ENCODE measurements around the gene LY86. TPM values are rescaled to one million over a fixed set of nuclear protein-coding genes. Genes with fewer than 3 reads are reported as not detected.

Gene LY86
- total RNA-seq, 4 donors from 2014 or later: 1.2 to 1.8 (median 1.3) TPM

DNA sequence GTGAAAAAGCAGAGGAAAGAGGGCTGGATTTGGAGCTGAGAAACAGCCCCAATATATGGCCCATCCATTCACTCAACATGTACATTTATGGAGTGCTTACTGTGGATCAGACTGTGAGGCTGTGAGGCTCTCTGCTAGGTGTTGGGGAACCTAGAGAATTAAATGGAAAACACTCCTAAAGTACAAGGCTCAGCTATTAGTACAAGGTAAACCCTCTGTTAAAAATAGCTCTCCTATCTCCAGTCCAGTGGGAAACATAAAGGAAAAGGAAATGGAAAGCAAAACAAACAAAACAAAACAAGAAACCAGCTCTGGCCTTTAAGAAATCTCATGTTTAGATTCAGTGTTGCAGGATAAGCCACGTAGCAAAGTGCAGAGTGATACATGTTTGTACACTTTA lies 35.0 kb downstream of the LY86 start:
- whole genome bisulfite sequencing: 63% methylated on average over 1 of the region's 1 CpG
- TF ChIP-seq, protein P1, sequence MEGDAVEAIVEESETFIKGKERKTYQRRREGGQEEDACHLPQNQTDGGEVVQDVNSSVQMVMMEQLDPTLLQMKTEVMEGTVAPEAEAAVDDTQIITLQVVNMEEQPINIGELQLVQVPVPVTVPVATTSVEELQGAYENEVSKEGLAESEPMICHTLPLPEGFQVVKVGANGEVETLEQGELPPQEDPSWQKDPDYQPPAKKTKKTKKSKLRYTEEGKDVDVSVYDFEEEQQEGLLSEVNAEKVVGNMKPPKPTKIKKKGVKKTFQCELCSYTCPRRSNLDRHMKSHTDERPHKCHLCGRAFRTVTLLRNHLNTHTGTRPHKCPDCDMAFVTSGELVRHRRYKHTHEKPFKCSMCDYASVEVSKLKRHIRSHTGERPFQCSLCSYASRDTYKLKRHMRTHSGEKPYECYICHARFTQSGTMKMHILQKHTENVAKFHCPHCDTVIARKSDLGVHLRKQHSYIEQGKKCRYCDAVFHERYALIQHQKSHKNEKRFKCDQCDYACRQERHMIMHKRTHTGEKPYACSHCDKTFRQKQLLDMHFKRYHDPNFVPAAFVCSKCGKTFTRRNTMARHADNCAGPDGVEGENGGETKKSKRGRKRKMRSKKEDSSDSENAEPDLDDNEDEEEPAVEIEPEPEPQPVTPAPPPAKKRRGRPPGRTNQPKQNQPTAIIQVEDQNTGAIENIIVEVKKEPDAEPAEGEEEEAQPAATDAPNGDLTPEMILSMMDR (IDR thresholded peaks at IDR 0.05): no peak
- no peak for TF ChIP-seq POLR2A (IDR thresholded peaks at IDR 0.05; ENCODE audit: low read depth)
- TF ChIP-seq POLR2AphosphoS5 (IDR thresholded peaks at IDR 0.05): no peak
- no peak for TF ChIP-seq EP300 (IDR thresholded peaks at IDR 0.05)

DNA sequence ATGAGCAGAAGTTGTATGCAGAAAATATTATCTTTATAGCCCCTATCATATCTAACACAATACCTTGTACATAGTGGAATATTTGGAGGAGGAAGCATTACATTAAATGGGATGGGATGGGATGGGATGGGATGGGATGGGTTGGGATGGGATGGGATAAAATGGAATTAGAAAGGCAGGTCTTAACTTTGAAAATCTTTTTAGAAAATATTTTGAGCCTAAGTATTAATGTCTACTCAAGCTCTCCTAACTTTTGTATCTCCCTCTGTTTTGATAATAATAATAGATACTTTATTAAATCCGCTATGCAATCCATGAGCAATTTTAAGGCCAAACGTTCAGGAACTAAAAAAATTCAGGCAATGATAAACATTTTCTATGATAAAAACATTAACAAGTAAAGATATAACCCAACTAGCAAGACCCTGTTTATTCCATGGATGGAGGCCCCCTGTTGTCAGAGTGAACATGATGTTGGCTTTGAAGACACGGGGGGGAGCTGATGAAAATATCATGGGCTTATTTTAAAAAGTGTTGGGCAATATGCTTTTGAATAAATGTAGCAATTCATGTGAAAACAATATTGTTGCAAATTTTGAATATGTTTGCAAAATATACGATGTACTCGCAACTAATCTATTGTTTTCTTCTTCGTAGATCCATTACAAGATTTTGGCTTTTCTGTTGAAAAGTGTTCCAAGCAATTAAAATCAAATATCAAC lies 35.9 kb downstream of the LY86 start:
- no peaks in the 10 kb centered on the region for H3K36me3 ChIP-seq
- intact Hi-C loops (cut with DNase I): no loop called here
- no peaks in the 10 kb centered on the region for H3K9me3 ChIP-seq
- no peak overlapping the region for H3K4me3 ChIP-seq
- TF ChIP-seq POLR2AphosphoS5 (IDR thresholded peaks at IDR 0.05) (no peak), EP300 (IDR thresholded peaks at IDR 0.05) (no peak), POLR2A (IDR thresholded peaks at IDR 0.05; ENCODE audit: low read depth) (no peak)
- TF ChIP-seq, protein P1 (IDR thresholded peaks at IDR 0.05): no peak
- H3K27me3 ChIP-seq: peaks cover 0 to 6% (median 0%) of the 10 kb centered on the region in 4 donors
- DNase-seq (ENCODE audit: extremely low spot score): no peak
- H3K4me1 ChIP-seq: peaks cover 0 to 10% (median 0%) of the 10 kb centered on the region in 4 donors
- H3K27ac ChIP-seq (replicated peaks in 1 of 4): no peak overlapping the region
- 82% methylated on average over 6 of the region's 6 CpGs for WGBS

More for the DNA sequence above, 35.0 kb downstream of the LY86 start:
- intact Hi-C loops (cut with DNase I): no loop called here
- peaks cover 0 to 10% (median 0%) of the 10 kb centered on the region in 4 donors for H3K4me1 ChIP-seq
- H3K36me3 ChIP-seq: no peaks in the 10 kb centered on the region
- H3K9me3 ChIP-seq: no peaks in the 10 kb centered on the region
- no peak overlapping the region for H3K4me3 ChIP-seq
- no peak overlapping the region for H3K27ac ChIP-seq (replicated peaks in 1 of 4)
- H3K27me3 ChIP-seq: peaks cover 0 to 6% (median 0%) of the 10 kb centered on the region in 4 donors
- no peak for DNase-seq (ENCODE audit: extremely low spot score)

DNA sequence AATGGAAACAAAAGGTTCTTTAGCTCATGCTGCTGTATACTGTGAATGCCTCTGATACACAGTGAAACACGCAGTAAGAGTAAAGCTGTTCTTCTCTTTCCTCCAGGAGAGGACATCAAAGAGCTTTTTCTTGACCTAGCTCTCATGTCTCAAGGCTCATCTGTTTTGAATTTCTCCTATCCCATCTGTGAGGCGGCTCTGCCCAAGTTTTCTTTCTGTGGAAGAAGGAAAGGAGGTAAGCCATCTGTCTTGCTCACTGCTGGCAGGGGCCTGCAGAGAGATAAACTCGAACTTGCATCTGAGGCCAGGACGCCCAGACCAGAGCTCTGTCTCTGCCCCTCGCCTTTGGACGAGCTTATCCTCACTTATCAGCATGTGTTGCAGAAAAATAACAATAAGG lies 37.7 kb downstream of the LY86 start:
- H3K4me1 ChIP-seq: peaks cover 0 to 10% (median 0%) of the 10 kb centered on the region in 4 donors
- no peak for TF ChIP-seq EP300 (IDR thresholded peaks at IDR 0.05)
- no peak for TF ChIP-seq POLR2AphosphoS5 (IDR thresholded peaks at IDR 0.05)
- TF ChIP-seq, protein P1 (IDR thresholded peaks at IDR 0.05): no peak
- no peak for TF ChIP-seq POLR2A (IDR thresholded peaks at IDR 0.05; ENCODE audit: low read depth)
- H3K27ac ChIP-seq (replicated peaks in 1 of 4): no peak overlapping the region
- intact Hi-C loops (cut with DNase I): no loop called here
- no peak overlapping the region for H3K4me3 ChIP-seq
- no peaks in the 10 kb centered on the region for H3K9me3 ChIP-seq
- no peaks in the 10 kb centered on the region for H3K36me3 ChIP-seq
- peaks cover 0 to 10% (median 0%) of the 10 kb centered on the region in 4 donors for H3K27me3 ChIP-seq
- no peak for DNase-seq (ENCODE audit: extremely low spot score)
- 68% methylated on average over 6 of the region's 6 CpGs for WGBS

DNA sequence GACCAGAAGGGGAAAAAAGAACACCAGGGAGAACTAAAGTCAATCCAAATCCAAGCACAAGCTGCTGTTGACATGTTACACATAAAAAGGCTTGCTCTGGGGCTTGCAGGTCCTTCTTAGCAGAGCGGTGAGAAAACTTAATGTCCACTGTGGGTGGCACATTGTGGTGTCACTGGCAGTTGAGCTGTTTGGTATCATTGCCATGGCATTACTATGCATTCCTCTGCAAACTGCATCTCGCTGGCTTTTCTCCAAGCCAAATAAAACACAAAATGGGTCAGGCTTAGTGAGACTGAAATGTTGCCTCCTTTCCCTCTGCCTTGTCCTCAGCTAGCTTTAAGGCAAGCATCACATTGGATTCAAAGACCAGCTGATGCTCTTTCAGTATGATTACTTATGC lies 40.9 kb downstream of the LY86 start:
- intact Hi-C loops (cut with DNase I): no loop called here
- no peak for DNase-seq (ENCODE audit: extremely low spot score)
- H3K27me3 ChIP-seq: peaks cover 0 to 4% (median 0%) of the 10 kb centered on the region in 4 donors
- H3K4me1 ChIP-seq: no peaks in the 10 kb centered on the region
- no peaks in the 10 kb centered on the region for H3K36me3 ChIP-seq
- TF ChIP-seq POLR2A (IDR thresholded peaks at IDR 0.05; ENCODE audit: low read depth): no peak
- TF ChIP-seq, protein P1 (IDR thresholded peaks at IDR 0.05): no peak
- no peak for TF ChIP-seq EP300 (IDR thresholded peaks at IDR 0.05)
- no peak for TF ChIP-seq POLR2AphosphoS5 (IDR thresholded peaks at IDR 0.05)
- no peaks in the 10 kb centered on the region for H3K9me3 ChIP-seq
- no peak overlapping the region for H3K27ac ChIP-seq (replicated peaks in 1 of 4)
- WGBS: 59% methylated on average over 2 of the region's 2 CpGs
- H3K4me3 ChIP-seq: no peak overlapping the region
